Loucy (cell line): ENCODE data around the gene GINM1.

Experiments
- H2AFZ ChIP-seq: fragments of 200-600 bp; sonication (generic); 2 replicates; pipeline ENCODE4 v1.6.0; 2016; ENCODE audit warnings: antibody characterized with exemption, mild to moderate bottlenecking, low read length, moderate library complexity
- H3F3A ChIP-seq: fragments of 200-600 bp; 2 replicates; pipeline ENCODE4 v1.6.0; 2016; ENCODE audit warnings: antibody characterized with exemption, low read depth, mild to moderate bottlenecking
- H3K27me3 ChIP-seq: fragments of 200-600 bp; sonication (generic); 2 replicates; pipeline ENCODE4 v1.6.1; 2014; ENCODE audit warnings: low read length, mild to moderate bottlenecking; ENCODE audit not compliant: insufficient read depth, poor library complexity, severe bottlenecking
- H3K36me3 ChIP-seq: fragments of 200-600 bp; sonication (generic); 2 replicates; pipeline ENCODE4 v1.6.1; 2016; ENCODE audit warnings: low read length; ENCODE audit not compliant: insufficient read depth
- H3K4me1 ChIP-seq: fragments of 200-600 bp; sonication (generic); 2 replicates; pipeline ENCODE4 v1.5.1; 2014; ENCODE audit warnings: low read length, mild to moderate bottlenecking; ENCODE audit not compliant: insufficient read depth, poor library complexity, severe bottlenecking
- H3K4me2 ChIP-seq: fragments of 200-600 bp; sonication (generic); 2 replicates; pipeline ENCODE4 v1.6.0; 2014; ENCODE audit warnings: antibody characterized with exemption, low read length, low read depth, mild to moderate bottlenecking; ENCODE audit not compliant: poor library complexity, severe bottlenecking
- H3K4me3 ChIP-seq: fragments of 200-600 bp; sonication (generic); 2 replicates; pipeline ENCODE4 v1.5.1; 2014; ENCODE audit warnings: low read length, mild to moderate bottlenecking, mixed read lengths; ENCODE audit not compliant: poor library complexity, severe bottlenecking
- H3K79me2 ChIP-seq: fragments of 200-600 bp; sonication (generic); 2 replicates; pipeline ENCODE4 v1.6.1; 2014; ENCODE audit warnings: low read length; ENCODE audit not compliant: insufficient read depth
- H3K9ac ChIP-seq: fragments of 200-600 bp; sonication (generic); 2 replicates; pipeline ENCODE4 v1.6.0; 2014; ENCODE audit warnings: mild to moderate bottlenecking, low read depth, low read length, moderate library complexity; ENCODE audit not compliant: poor library complexity, severe bottlenecking
- H3K9me2 ChIP-seq: fragments of 200-600 bp; sonication (generic); replicated peaks from 2 replicates; pipeline ENCODE4 v1.6.1; 2016; ENCODE audit warnings: low read depth, low read length, mixed read lengths
- H3K9me3 ChIP-seq: fragments of 200-600 bp; sonication (generic); 2 replicates; pipeline ENCODE4 v1.6.1; 2014; ENCODE audit warnings: mild to moderate bottlenecking, antibody characterized with exemption, low read length, low read depth; ENCODE audit not compliant: insufficient read depth
- H4K20me1 ChIP-seq: fragments of 200-600 bp; sonication (generic); 2 replicates; pipeline ENCODE4 v1.6.0; 2014; ENCODE audit warnings: antibody characterized with exemption, low read length, mild to moderate bottlenecking; ENCODE audit not compliant: insufficient read depth, poor library complexity, severe bottlenecking
- EZH2phosphoT487 ChIP-seq: fragments of 200-600 bp; IDR thresholded peaks from 2 replicates; pipeline ENCODE4 v1.6.1; 2018; ENCODE audit warnings: antibody characterized with exemption, mild to moderate bottlenecking, moderate library complexity, borderline replicate concordance
- TF ChIP-seq, protein P1 (sequence below): fragments of 200-600 bp; sonication (generic); conservative IDR thresholded peaks from 2 replicates; pipeline ENCODE4 v1.5.1; 2014; ENCODE audit warnings: mild to moderate bottlenecking, antibody characterized with exemption, low read length

GINM1 gene

GRCh38 chr6:149567945-149568585 is 1.9 kb downstream of the GINM1 start:
- Histone ChIP-seq H4K20me1 (peaks cover 25% of the 10 kb centered on the region), H3K4me2 (peak overlapping the region; percentile 85), H2AFZ (no peak overlapping the region), H3F3A (no peaks in the 10 kb centered on the region), H3K79me2 (peaks cover 53% of the 10 kb centered on the region), H3K27me3 (no peaks in the 10 kb centered on the region), H3K9me3 (no peaks in the 10 kb centered on the region), H3K9me2 (no peaks in the 10 kb centered on the region), H3K4me3 (peak overlapping the region; percentile 84), H3K36me3 (no peaks in the 10 kb centered on the region), H3K9ac (peak overlapping the region; percentile 90), H3K4me1 (peaks cover 34% of the 10 kb centered on the region)
- TF ChIP-seq EZH2phosphoT487: no peak
- TF ChIP-seq, protein P1, sequence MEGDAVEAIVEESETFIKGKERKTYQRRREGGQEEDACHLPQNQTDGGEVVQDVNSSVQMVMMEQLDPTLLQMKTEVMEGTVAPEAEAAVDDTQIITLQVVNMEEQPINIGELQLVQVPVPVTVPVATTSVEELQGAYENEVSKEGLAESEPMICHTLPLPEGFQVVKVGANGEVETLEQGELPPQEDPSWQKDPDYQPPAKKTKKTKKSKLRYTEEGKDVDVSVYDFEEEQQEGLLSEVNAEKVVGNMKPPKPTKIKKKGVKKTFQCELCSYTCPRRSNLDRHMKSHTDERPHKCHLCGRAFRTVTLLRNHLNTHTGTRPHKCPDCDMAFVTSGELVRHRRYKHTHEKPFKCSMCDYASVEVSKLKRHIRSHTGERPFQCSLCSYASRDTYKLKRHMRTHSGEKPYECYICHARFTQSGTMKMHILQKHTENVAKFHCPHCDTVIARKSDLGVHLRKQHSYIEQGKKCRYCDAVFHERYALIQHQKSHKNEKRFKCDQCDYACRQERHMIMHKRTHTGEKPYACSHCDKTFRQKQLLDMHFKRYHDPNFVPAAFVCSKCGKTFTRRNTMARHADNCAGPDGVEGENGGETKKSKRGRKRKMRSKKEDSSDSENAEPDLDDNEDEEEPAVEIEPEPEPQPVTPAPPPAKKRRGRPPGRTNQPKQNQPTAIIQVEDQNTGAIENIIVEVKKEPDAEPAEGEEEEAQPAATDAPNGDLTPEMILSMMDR: no peak

GRCh38 chr6:149580880-149581279 is 14.7 kb downstream of the GINM1 start:
- Histone ChIP-seq H3F3A (no peaks in the 10 kb centered on the region), H3K4me1 (no peaks in the 10 kb centered on the region), H3K79me2 (no peaks in the 10 kb centered on the region)

DNA sequence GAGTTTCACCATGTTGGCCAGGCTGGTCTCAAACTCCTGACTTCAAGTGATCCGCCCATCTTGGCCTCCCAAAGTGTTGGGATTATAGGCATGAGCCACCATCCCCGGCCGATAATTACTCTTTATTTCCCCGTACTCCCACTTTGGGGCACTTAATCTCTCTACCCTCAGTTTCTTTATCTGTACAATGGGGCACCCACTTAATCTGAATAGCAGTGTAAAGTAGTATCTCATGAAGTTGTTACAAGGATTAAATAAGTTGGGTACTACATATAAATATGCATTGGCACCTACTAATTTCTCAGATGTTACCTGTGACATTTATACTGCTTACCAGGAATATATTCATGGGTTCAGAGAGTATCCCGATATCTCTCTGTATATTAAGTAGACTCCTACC is 15.2 kb downstream of the GINM1 start:
- Histone ChIP-seq H2AFZ (no peak overlapping the region), H3K9me2 (no peaks in the 10 kb centered on the region), H3K79me2 (no peaks in the 10 kb centered on the region), H3K4me3 (no peak overlapping the region), H3K36me3 (peaks cover 49% of the 10 kb centered on the region; the same call in 1 of the 2 replicates), H3K9me3 (no peaks in the 10 kb centered on the region), H3F3A (no peaks in the 10 kb centered on the region), H3K4me2 (no peak overlapping the region), H3K27me3 (no peaks in the 10 kb centered on the region), H3K4me1 (no peaks in the 10 kb centered on the region), H4K20me1 (no peaks in the 10 kb centered on the region), H3K9ac (no peak overlapping the region)
- no peak for TF ChIP-seq EZH2phosphoT487
- TF ChIP-seq, protein P1: no peak

More at GRCh38 chr6:149580880-149581279, 14.7 kb downstream of the GINM1 start:
- no peak overlapping the region for H3K9ac ChIP-seq
- no peak overlapping the region for H3K4me3 ChIP-seq
- H3K9me2 ChIP-seq: no peaks in the 10 kb centered on the region
- H2AFZ ChIP-seq: no peak overlapping the region
- H3K27me3 ChIP-seq: no peaks in the 10 kb centered on the region
- H3K9me3 ChIP-seq: no peaks in the 10 kb centered on the region
- peaks cover 49% of the 10 kb centered on the region; the same call in 1 of the 2 replicates for H3K36me3 ChIP-seq
- H4K20me1 ChIP-seq: no peaks in the 10 kb centered on the region
- no peak overlapping the region for H3K4me2 ChIP-seq
- no peak for TF ChIP-seq EZH2phosphoT487
- TF ChIP-seq, protein P1: no peak
